GM12878 (cell line): ENCODE measurements around the gene PKMYT1. TPM values are rescaled to one million over a fixed set of nuclear protein-coding genes. Genes with fewer than 3 reads are reported as not detected.

Experiments used
- ATAC-seq: fragments of 200-7000 bp; cut with Tn5 transposase; 3 replicates; pipeline ENCODE4 v1.9.1; 2020; ENCODE audit warnings: mild to moderate bottlenecking, moderate library complexity
- BruUV-seq: library from RNA; stranded (reverse); fragments of 400-500 nt; replicated peaks from 2 replicates; lab custom pipeline; 2021; lab: Mats Ljungman, UMichigan
- CTCF ChIA-PET: fragments of 300-600 bp; sonication (Branson Sonifier 250); formaldehyde crosslinking; extraction: SDS; loops from one replicate; lab custom pipeline; 2021; ENCODE audit warnings: inconsistent platforms; lab: Yijun Ruan, JAX
- POLR2A ChIA-PET: fragments of 350-600 bp; formaldehyde crosslinking; extraction: SDS; loops from one replicate; lab custom pipeline; 2021; ENCODE audit warnings: inconsistent platforms; lab: Charles Lee
- RAD21 ChIA-PET: fragments of 300-600 bp; sonication (Branson Sonifier 250); formaldehyde crosslinking; loops from one replicate; lab custom pipeline; 2023; ENCODE audit warnings: antibody characterized with exemption; ENCODE audit not compliant: unreplicated experiment; lab: Charles Lee
- SMC1A ChIA-PET: fragments of 300-600 bp; sonication (Branson Sonifier 250); formaldehyde crosslinking; loops from one replicate; lab custom pipeline; 2023; ENCODE audit not compliant: unreplicated experiment, uncharacterized antibody; lab: Charles Lee
- DNase-seq: peaks from one replicate; pipeline ENCODE4 v3.0.0-alpha.2; 2011; ENCODE audit warnings: low read depth, low spot score
- FAIRE-seq: peaks from 3 replicates; lab custom pipeline; 2011; peaks lifted over from hg19 to GRCh38; lab: Jason Lieb, UNC
- H2AFZ ChIP-seq: 2 replicates; pipeline ENCODE4 v1.6.0; 2011; ENCODE audit warnings: low read depth, low read length, control low read depth; ENCODE audit not compliant: control insufficient read depth
- H3K27ac ChIP-seq: 2 replicates; pipeline ENCODE4 v1.5.1; 2011; ENCODE audit warnings: control low read depth; ENCODE audit not compliant: control insufficient read depth, insufficient read depth
- H3K27me3 ChIP-seq, 2 experiments: replicated peaks in 1 of 2; 2 replicates each; pipeline versions ENCODE4 v1.6.0 to v1.6.1; 2011; ENCODE audit warnings: low read length in 1 of 2; ENCODE audit not compliant: control insufficient read depth in 2 of 2, insufficient read depth in 2 of 2
- H3K36me3 ChIP-seq, 2 experiments: 2 replicates each; pipeline ENCODE4 v1.5.1; 2011; ENCODE audit warnings: low read length in 1 of 2; ENCODE audit not compliant: control insufficient read depth in 2 of 2, insufficient read depth in 2 of 2
- H3K4me1 ChIP-seq: 2 replicates; pipeline ENCODE4 v1.6.1; 2011; ENCODE audit warnings: mild to moderate bottlenecking, low read length, moderate library complexity, mixed read lengths; ENCODE audit not compliant: control insufficient read depth, insufficient read depth
- H3K4me2 ChIP-seq: 2 replicates; pipeline ENCODE4 v1.6.0; 2011; ENCODE audit warnings: control low read depth; ENCODE audit not compliant: control insufficient read depth, insufficient read depth
- H3K4me3 ChIP-seq: fragments of 200-600 bp; sonication (generic); 2 replicates; pipeline ENCODE4 v1.5.1; 2016
- H3K79me2 ChIP-seq: 2 replicates; pipeline ENCODE4 v1.6.0; 2011; ENCODE audit warnings: low read length; ENCODE audit not compliant: control insufficient read depth, insufficient read depth
- H3K9ac ChIP-seq: 2 replicates; pipeline ENCODE4 v1.8.0; 2011; ENCODE audit warnings: low read length, control low read depth, mixed read lengths; ENCODE audit not compliant: control insufficient read depth, insufficient read depth
- H3K9me3 ChIP-seq: replicated peaks from 3 replicates; pipeline ENCODE4 v1.5.1; 2011; ENCODE audit warnings: mild to moderate bottlenecking, low read length; ENCODE audit not compliant: control insufficient read depth, insufficient read depth
- H4K20me1 ChIP-seq: 2 replicates; pipeline ENCODE4 v1.6.0; 2011; ENCODE audit not compliant: control insufficient read depth, insufficient read depth
- CBFB ChIP-seq: IDR thresholded peaks from 2 replicates; pipeline ENCODE4 v1.6.1; 2016; ENCODE audit warnings: antibody characterized with exemption, low read depth
- NBN ChIP-seq: fragments of 450-650 bp; IDR thresholded peaks from 2 replicates; pipeline ENCODE4 v1.6.1; 2016
- NR2C2 ChIP-seq: IDR thresholded peaks from 2 replicates; pipeline ENCODE4 v1.6.1; 2011; ENCODE audit warnings: borderline replicate concordance, low read depth; ENCODE audit not compliant: control insufficient read depth, insufficient read length
- NRF1 ChIP-seq: conservative IDR thresholded peaks from 2 replicates; pipeline ENCODE4 v1.6.1; 2011; ENCODE audit warnings: mild to moderate bottlenecking, low read depth, low read length, improper control_type of control experiment
- USF1 ChIP-seq: IDR thresholded peaks from 2 replicates; pipeline ENCODE4 v1.6.1; 2011; ENCODE audit warnings: borderline replicate concordance, low read depth, mild to moderate bottlenecking, moderate library complexity, mixed read lengths, low read length; ENCODE audit not compliant: insufficient read depth; ENCODE audit errors: extremely low read length
- ZSCAN29 ChIP-seq: fragments of 450-650 bp; IDR thresholded peaks from 2 replicates; pipeline ENCODE4 v1.6.1; 2017; ENCODE audit warnings: mild to moderate bottlenecking, moderate library complexity
- WGBS: methylation state at CpG from one replicate; pipeline ENCODE4 v1.1.6; 2016; ENCODE audit warnings: low lambda C conversion rate; ENCODE audit not compliant: insufficient replicate concordance, insufficient coverage; ENCODE audit errors: missing lambda C conversion rate; 5-methylcytosine and 5-hydroxymethylcytosine counted together
- in situ Hi-C: fragments of 300-500 bp; cut with MboI; formaldehyde crosslinking; loops from 9 replicates; pipeline ENCODE4 v1.14.3; 2018; ENCODE audit warnings: mixed read lengths
- intact Hi-C: fragments of 100-400 bp; cut with micrococcal nuclease; formaldehyde crosslinking; loops from one replicate; pipeline ENCODE4 v1.14.2; 2022; ENCODE audit not compliant: unreplicated experiment
- polyA plus RNA-seq, 11 experiments: library from polyadenylated mRNA; depleted of rRNA in 4 of 11; unstranded in 6 of 11; stranded (reverse) in 5 of 11; fragments of >200 nt; fragmentation: Nextera tagmentation in 4 of 11; fragmentation: Illumina TruSeq in 1 of 11; extraction: Ambion mirVana in 4 of 11; extraction: Trizol in 1 of 11; gene quantifications; 1 replicate in 1 of 11; 2 replicates in 10 of 11; pipeline versions ENCODE4 v1.2.1 to v1.2.3, GENCODE V29; 2011 to 2016; ENCODE audit warnings: inconsistent platforms in 2 of 11, missing spikeins in 2 of 11, low read depth in 1 of 11
- total RNA-seq, 4 experiments: library from RNA; depleted of rRNA in 3 of 4; stranded (reverse); fragments of >200 nt in 3 of 4; fragmentation: Illumina TruSeq in 1 of 4; extraction: Trizol in 1 of 4; gene quantifications; 2 replicates each; pipeline versions ENCODE4 v1.2.1 to v1.2.3, GENCODE V29; 2013 to 2021
- TF ChIP-seq, protein P1 (sequence below): IDR thresholded peaks from 2 replicates; pipeline ENCODE4 v1.6.1; 2011; ENCODE audit warnings: mild to moderate bottlenecking, low read depth, low read length, moderate library complexity; ENCODE audit not compliant: insufficient replicate concordance

PKMYT1 gene
- total and polyA plus RNA-seq, 10 of the 15 experiments (the other 5 are each of a cell fraction or from before 2014, with no cell fraction given) = 4.6 to 101 (median 29.9) TPM

- RAD21 ChIA-PET = interaction anchor here (0.6 to 2.0 kb wide), 3 partner anchors 28 to 278 kb away, joined by 3 to 9 read pairs (median 4); no protein-coding TSS in a partner anchor
- WGBS = 6% methylated on average over 4 of the region's 4 CpGs
Measured at GRCh38 chr16:3000540-3000939, 20.3 kb upstream of the PKMYT1 start.

More at GRCh38 chr16:3000540-3000939, 20.3 kb upstream of the PKMYT1 start:
- H3K4me2 ChIP-seq = no peak overlapping the region
- TF ChIP-seq ZSCAN29 (no peak), CBFB (no peak), NRF1 (no peak), USF1 (no peak), NR2C2 (no peak), NBN (no peak)
- TF ChIP-seq, protein P1, sequence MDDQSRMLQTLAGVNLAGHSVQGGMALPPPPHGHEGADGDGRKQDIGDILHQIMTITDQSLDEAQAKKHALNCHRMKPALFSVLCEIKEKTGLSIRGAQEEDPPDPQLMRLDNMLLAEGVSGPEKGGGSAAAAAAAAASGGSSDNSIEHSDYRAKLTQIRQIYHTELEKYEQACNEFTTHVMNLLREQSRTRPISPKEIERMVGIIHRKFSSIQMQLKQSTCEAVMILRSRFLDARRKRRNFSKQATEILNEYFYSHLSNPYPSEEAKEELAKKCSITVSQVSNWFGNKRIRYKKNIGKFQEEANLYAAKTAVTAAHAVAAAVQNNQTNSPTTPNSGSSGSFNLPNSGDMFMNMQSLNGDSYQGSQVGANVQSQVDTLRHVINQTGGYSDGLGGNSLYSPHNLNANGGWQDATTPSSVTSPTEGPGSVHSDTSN = no peak
- TF ChIP-seq, all 136 proteins: peak for 0
- ATAC-seq = no peak
- Histone ChIP-seq H3K27ac (no peak overlapping the region), H3K9ac (no peak overlapping the region), H4K20me1 (no peaks in the 10 kb centered on the region), H3K79me2 (no peaks in the 10 kb centered on the region), H3K4me3 (no peak overlapping the region), H3K4me1 (no peaks in the 10 kb centered on the region), H3K36me3 (no peaks in the 10 kb centered on the region), H3K9me3 (no peaks in the 10 kb centered on the region), H3K27me3 (peaks cover 0 to 8% of the 10 kb centered on the region in 2 experiments; a peak in 3 of 4 replicates), H2AFZ (no peak overlapping the region)
- POLR2A ChIA-PET = no interaction called here
- FAIRE-seq = no peak
- SMC1A ChIA-PET = no interaction called here
- intact Hi-C loops = no loop called here
- no peak for DNase-seq
- in situ Hi-C loops = no loop called here
- CTCF ChIA-PET = interaction anchor here (1.1 to 11.3 kb wide), 2 partner anchors 26 to 128 kb away, joined by 3 to 421 read pairs; partner anchors contain the start of genes CLDN6, HCFC1R1, THOC6 and TNFRSF12A
- no TSS peak for BruUV-seq
